Duodenal mucosa (tissue), 2 donors: ENCODE measurements around the gene NGEF.
A peak's percentile ranks its signal among the peaks of the same experiment; 100 is the strongest.

Source experiments
- H3K27ac ChIP-seq: one replicate; pipeline ENCODE4 v1.7.0; 2013; ENCODE audit warnings: low read depth, low read length
- H3K27me3 ChIP-seq, 2 donors: one replicate each; pipeline ENCODE4 v1.7.0; 2013; ENCODE audit warnings: low read length in 2 of 2, control low read depth in 1 of 2; ENCODE audit not compliant: insufficient read depth in 2 of 2, control insufficient read depth in 1 of 2
- H3K36me3 ChIP-seq, 2 donors: one replicate each; pipeline ENCODE4 v1.7.0; 2013; ENCODE audit warnings: low read length in 2 of 2, control low read depth in 1 of 2; ENCODE audit not compliant: insufficient read depth in 2 of 2, control insufficient read depth in 1 of 2
- H3K4me1 ChIP-seq, 2 donors: one replicate each; pipeline ENCODE4 v1.7.0; 2013; ENCODE audit warnings: low read length in 2 of 2, control low read depth in 1 of 2; ENCODE audit not compliant: insufficient read depth in 2 of 2, control insufficient read depth in 1 of 2
- H3K4me3 ChIP-seq, 2 donors: one replicate each; pipeline ENCODE4 v1.7.0; 2013; ENCODE audit warnings: low read length in 2 of 2, low read depth in 1 of 2
- H3K9ac ChIP-seq, 2 donors: one replicate each; pipeline ENCODE4 v1.7.0; 2013; ENCODE audit warnings: low read length in 2 of 2, low read depth in 1 of 2
- H3K9me3 ChIP-seq, 2 donors: one replicate each; pipeline ENCODE4 v1.7.0; 2013; ENCODE audit warnings: low read length in 2 of 2, control low read depth in 1 of 2; ENCODE audit not compliant: control insufficient read depth in 1 of 2

The NGEF gene

DNA sequence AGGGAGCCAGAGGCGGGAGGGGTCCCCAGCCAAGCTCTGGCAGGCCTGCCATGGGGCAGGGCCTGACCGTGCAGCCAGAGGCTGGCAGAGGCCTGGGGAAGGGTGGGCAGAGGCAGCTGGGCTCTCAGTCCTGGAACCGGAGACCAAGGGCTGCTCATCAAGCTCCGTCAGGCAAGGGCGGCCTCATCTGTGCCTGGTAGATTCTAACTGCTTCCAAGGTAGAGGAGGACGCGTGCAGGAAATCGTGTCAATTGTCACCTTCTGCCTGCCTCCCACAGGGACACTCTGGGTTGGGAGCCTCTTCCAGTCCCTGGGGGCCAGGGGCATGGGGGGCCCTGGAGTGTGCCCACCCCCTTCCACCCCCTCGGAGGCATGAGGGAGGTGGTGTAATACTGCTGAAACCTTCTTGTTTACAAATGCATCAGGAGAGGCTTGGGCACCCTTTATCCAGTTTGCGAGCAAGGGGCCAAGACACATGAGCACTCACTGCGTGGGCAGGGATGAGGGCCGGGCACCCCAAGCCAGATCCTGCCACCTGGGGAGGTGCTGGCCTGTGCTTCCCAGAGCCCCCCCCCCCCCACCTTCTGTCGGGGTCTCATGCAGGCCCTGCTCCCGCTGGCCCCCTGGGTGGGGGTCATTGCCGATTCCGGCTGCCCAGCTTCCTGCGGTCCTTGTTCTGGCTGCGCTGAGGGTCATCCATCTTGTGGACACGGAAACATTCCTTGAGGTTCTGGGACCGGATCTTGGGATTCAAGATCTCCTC lies 134.0 kb downstream of the NGEF start:
- Histone ChIP-seq H3K27ac (no peak overlapping the region), H3K9ac (no peak overlapping the region), H3K9me3 (no peaks in the 10 kb centered on the region), H3K4me1 (peaks cover 9 to 17% of the 10 kb centered on the region in 2 donors), H3K27me3 (no peaks in the 10 kb centered on the region), H3K4me3 (no peak overlapping the region), H3K36me3 (peaks cover 2 to 38% of the 10 kb centered on the region in 2 donors)

DNA sequence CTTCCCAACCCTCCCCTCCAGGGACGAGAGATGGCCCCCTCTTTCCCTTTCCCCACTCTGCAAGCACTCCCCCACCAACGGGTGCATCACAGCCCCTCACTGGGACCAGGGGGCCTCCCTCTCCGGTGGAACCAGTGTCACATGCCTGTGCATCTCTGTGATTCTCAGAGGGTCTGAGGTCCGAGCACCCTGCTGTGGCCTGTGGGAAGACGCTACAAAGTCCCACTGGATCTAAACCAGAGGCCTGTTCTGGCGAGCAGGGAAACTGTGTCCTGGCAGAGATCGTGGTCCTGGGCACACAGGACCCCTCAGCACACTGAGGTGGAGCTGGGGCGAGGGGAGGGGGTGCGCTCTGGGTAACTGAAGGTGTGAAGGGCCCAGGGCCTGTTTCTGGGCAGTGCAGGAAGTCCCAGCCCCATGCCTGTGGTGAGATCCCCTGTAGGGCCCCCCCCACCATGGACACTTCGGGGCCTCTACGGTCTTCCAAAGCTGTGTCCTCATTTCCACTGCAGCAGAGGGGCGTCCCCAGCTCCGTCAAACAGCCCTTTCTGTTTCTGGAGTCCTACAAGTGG lies 135.0 kb downstream of the NGEF start:
- no peak overlapping the region for H3K27ac ChIP-seq
- H3K9me3 ChIP-seq: no peaks in the 10 kb centered on the region
- peaks cover 0 to 29% of the 10 kb centered on the region in 2 donors for H3K36me3 ChIP-seq
- H3K4me1 ChIP-seq: peaks cover 19 to 27% of the 10 kb centered on the region in 2 donors
- H3K9ac ChIP-seq: peak overlapping the region in 1 of 2 donors; percentile 35
- H3K4me3 ChIP-seq: no peak overlapping the region
- no peaks in the 10 kb centered on the region for H3K27me3 ChIP-seq

DNA sequence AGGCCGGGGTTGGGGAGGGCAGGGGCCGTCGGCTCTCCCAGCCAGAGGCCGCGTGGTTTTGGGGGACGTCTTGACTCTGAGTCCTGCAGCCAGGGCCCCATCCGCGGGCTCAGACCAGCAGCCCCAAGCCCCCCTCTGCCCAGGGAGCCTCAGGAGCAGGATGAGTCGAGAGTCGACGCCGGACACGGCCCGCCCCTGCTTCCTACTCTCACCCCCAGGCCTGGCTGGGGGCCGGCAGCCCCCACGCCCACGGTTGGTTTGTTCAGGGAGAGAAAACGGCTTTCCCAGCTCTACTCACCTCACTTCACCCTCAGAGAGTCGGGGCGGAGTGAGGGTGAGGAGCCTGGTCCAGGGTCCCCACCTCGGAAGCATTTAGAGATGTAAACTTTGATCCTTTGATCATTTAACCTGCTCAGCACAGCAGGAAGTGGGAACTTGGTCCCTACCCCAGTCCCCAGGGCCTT lies 136.0 kb downstream of the NGEF start:
- Histone ChIP-seq H3K9ac (peak overlapping the region; percentile 35 to 60), H3K27me3 (no peaks in the 10 kb centered on the region), H3K9me3 (no peaks in the 10 kb centered on the region), H3K36me3 (peaks cover 0 to 19% of the 10 kb centered on the region in 2 donors), H3K4me1 (peaks cover 20 to 30% of the 10 kb centered on the region in 2 donors), H3K4me3 (peak overlapping the region; percentile 56 to 62), H3K27ac (no peak overlapping the region)

DNA sequence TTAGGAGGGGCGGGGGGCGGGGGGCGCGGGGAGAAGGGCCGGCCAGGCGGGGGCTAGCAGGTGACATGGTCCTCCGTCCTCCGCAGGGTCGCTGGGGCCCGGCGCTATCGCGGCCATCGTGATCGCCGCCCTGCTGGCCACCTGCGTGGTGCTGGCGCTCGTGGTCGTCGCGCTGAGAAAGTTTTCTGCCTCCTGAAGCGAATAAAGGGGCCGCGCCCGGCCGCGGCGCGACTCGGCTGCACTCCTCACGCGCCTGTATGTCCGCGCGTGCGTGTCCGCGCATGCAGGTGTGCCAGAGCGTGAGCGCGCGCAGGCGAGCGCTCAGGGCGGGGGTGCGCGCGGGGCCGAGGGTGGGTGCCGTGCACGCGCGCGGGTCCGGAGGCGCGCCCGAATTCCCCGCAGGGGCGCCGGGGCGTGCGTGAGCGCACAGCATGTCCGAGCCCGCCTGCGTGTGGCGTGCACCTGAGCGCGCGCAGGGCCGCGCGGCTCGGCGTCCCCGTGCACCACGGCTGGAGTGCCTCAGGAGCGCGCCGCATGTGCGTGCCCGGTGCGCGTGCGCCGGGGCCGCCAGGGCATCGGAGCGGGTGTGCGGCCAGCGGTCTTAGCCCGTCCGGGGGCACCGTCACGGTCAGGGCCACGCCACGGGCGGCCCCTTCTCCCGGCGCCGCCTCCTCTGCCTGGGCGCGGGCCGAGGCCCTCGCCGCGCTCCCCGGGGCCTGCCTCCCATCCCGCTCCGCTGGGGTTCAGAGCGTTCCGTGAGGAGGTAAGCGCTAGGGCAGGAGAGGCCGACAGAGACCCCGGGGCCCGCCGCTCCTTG lies 136.7 kb downstream of the NGEF start:
- Histone ChIP-seq H3K4me1 (peaks cover 20 to 30% of the 10 kb centered on the region in 2 donors), H3K27me3 (no peaks in the 10 kb centered on the region), H3K9me3 (no peaks in the 10 kb centered on the region), H3K4me3 (peak overlapping the region; percentile 56 to 62), H3K27ac (peak overlapping the region; percentile 30), H3K36me3 (peaks cover 0 to 17% of the 10 kb centered on the region in 2 donors), H3K9ac (peak overlapping the region; percentile 35 to 60)

DNA sequence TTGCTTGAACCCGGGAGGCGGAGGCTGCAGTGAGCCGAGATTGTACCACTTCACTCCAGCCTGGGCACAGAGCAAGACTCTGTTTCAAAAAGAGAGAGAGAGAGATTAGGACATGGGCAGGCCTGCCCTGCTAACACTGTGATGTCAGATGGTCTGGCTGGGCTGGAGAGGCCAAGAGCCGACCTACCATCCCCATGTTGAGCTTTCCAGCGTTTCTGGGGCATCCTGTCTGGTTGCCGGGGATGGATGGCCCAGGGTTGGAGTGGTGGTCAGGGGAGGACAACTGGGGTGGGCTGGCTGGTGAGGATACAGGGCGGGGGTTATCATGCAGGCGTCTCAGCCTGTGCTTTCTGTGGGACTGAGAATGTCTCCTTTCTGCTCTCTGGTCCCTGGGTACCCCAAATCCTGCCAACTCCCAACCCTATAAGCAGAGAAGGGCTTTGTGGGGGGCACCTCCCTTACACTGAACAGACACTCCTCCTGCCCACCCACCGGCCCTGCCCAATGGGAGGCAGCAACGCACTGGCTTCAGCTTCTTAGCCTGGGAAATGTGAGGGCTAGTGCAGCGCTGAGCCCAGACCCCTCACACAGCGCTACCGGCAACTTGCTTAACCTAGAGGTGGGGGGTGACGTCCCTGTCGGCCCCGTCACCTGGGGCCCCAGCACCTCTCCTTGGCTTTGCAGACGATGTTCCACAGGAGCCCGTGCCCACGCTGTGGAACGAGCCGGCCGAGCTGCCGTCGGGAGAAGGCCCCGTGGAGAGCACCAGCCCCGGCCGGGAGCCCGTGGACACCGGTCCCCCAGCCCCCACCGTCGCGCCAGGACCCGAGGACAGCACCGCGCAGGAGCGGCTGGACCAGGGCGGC lies 137.6 kb downstream of the NGEF start:
- Histone ChIP-seq H3K9ac (peak overlapping the region; percentile 76 to 89), H3K27me3 (no peaks in the 10 kb centered on the region), H3K9me3 (no peaks in the 10 kb centered on the region), H3K36me3 (peaks cover 0 to 11% of the 10 kb centered on the region in 2 donors), H3K27ac (peak overlapping the region; percentile 48), H3K4me1 (peaks cover 20 to 30% of the 10 kb centered on the region in 2 donors), H3K4me3 (peak overlapping the region; percentile 66 to 68)

DNA sequence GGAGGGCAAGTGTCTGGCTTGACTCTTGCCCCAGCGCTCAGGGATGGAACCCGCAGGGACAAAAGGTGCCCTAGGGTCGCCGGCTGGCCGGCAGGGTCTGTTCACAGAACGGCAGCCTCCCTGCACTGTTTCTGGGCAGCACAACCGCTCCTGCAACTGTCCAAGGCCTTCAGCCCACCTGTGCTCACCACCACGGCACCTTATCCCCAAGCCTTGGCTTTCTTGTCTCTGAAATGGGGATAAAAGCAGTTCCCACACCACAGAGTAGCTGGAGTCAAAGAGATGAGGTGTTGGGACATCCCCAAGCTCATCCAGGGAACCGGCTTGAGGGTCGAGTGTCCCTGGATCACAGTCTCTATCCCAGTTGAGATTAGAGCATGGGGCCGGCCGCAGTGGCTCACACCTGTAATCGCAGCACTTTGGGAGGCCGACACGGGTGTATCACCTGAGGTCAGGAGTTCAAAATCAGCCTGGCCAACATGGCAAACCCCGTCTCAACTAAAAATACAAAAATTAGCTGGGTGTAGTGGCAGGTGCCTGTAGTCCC lies 138.3 kb downstream of the NGEF start:
- Histone ChIP-seq H3K4me3 (peak overlapping the region; percentile 27 to 68), H3K27me3 (no peaks in the 10 kb centered on the region), H3K4me1 (peaks cover 20 to 30% of the 10 kb centered on the region in 2 donors), H3K36me3 (peaks cover 0 to 11% of the 10 kb centered on the region in 2 donors), H3K27ac (peak overlapping the region; percentile 65), H3K9ac (peak overlapping the region; percentile 38 to 76), H3K9me3 (no peaks in the 10 kb centered on the region)

DNA sequence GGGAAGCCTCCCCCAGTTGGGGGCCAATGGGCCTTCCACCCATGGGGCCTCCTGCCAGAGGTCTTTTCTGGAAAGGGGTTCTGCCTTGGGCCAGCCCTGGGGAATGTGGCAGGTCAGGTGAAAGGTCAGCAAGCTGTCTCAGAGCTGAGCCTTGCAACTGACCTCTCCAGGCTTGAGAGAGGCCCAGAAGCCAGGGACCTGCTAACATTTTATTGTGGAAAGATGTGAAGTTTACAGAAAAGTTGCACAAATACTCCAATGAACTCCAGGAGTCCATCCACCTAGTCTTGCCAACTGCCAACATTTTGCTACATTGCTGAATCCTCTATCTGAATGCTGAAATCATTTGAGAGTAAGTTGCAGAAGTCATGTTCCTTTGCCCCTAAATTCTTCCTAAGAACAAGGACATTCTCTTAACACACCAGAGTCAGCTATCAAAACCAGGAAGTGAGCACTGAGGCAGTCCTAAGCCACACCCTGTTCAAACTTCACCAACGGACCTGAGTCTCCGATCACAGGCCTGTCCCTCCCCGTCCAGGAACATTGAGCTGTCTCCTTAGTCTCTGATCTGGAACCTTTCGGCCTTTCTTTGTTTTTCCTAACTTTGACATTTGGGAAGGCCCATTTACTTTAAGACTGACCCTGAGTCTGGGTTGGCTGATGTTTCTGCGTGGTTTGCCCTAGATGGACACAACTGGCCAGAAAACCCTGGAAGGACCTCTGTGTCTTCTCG lies 139.0 kb downstream of the NGEF start:
- Histone ChIP-seq H3K9ac (peak overlapping the region in 1 of 2 donors; percentile 38), H3K4me1 (peaks cover 23 to 33% of the 10 kb centered on the region in 2 donors), H3K4me3 (peak overlapping the region in 1 of 2 donors; percentile 27), H3K27me3 (no peaks in the 10 kb centered on the region), H3K9me3 (no peaks in the 10 kb centered on the region), H3K36me3 (peaks cover 0 to 8% of the 10 kb centered on the region in 2 donors), H3K27ac (peak overlapping the region; percentile 65)

DNA sequence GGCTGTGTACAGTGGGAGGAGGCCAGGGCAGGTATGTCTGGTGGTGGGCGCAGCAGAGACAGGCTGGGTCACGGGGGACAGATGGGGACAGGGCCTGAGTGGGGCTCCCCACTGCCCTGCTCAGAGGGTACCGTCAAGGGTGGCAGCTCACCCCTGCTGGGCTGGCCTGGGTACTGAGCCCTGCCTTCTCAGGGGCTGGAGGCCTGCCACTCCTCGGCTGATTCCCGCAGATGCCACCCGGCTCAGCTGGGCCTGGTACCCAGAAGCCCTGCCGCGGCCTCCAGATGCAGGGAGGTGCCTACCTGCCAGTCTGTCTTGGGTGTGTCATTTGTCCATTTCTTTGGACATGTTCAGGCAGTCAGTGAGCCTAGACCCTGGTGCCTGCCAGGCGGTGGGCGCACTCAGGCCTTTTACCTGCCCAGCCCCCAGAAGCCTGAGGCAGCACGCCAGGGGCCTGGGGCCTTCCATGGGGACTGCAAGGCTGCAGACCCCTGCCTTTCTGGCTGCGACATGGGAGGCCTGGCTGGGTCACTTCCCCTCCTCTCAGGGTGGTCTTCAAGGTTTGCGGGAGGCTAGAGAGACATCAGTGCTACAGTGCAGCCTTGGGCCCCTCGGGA lies 139.7 kb downstream of the NGEF start:
- Histone ChIP-seq H3K9ac (peak overlapping the region in 1 of 2 donors; percentile 25), H3K9me3 (no peaks in the 10 kb centered on the region), H3K4me3 (no peak overlapping the region), H3K4me1 (peaks cover 27 to 33% of the 10 kb centered on the region in 2 donors), H3K27ac (peak overlapping the region; percentile 62), H3K36me3 (peaks cover 0 to under 1% of the 10 kb centered on the region in 2 donors), H3K27me3 (no peaks in the 10 kb centered on the region)
